Measurements from ENCODE around the gene SEMA3C. TPM values are rescaled to one million over a fixed set of nuclear protein-coding genes. Genes with fewer than 3 reads are reported as not detected.
A peak's percentile ranks its signal among the peaks of the same experiment; 100 is the strongest.

Gene SEMA3C
- total RNA-seq, 1 donor from 2014 or later = 143 TPM

- intact Hi-C loops (cut with DNase I) = no loop called here
- ATAC-seq = no peak
- DNase-seq (ENCODE audit: low spot score) = no peak
Observed at GRCh38 chr7:80896906-80897598, 21.8 kb downstream of the SEMA3C start.

GRCh38 chr7:80895056-80895455 lies 23.8 kb downstream of the SEMA3C start:
- DNase-seq (ENCODE audit: low spot score) = no peak
- intact Hi-C loops (cut with DNase I) = no loop called here
- ATAC-seq = no peak

- ATAC-seq = peak; percentile 24
- DNase-seq (ENCODE audit: low spot score) = no peak
- intact Hi-C loops (cut with DNase I) = no loop called here
Observed at GRCh38 chr7:80891259-80891544, 27.6 kb downstream of the SEMA3C start.

GRCh38 chr7:80890426-80891258 lies 28.2 kb downstream of the SEMA3C start:
- ATAC-seq (peak; percentile 52), DNase-seq (ENCODE audit: low spot score) (no peak)
- intact Hi-C loops (cut with DNase I) = no loop called here

GRCh38 chr7:80889525-80889924 lies 29.3 kb downstream of the SEMA3C start:
- DNase-seq (ENCODE audit: low spot score) (no peak), ATAC-seq (no peak)
- intact Hi-C loops (cut with DNase I) = no loop called here

- intact Hi-C loops (cut with DNase I) = no loop called here
- DNase-seq (ENCODE audit: low spot score) (no peak), ATAC-seq (no peak)
Observed at GRCh38 chr7:80885757-80886156, 33.1 kb downstream of the SEMA3C start.

- intact Hi-C loops (cut with DNase I) = no loop called here
- DNase-seq (ENCODE audit: low spot score) = no peak
- ATAC-seq = no peak
Observed at GRCh38 chr7:80884511-80885195, 34.2 kb downstream of the SEMA3C start.

GRCh38 chr7:80883154-80884025 lies 35.5 kb downstream of the SEMA3C start:
- intact Hi-C loops (cut with DNase I) = no loop called here
- ATAC-seq (peak; percentile 80), DNase-seq (ENCODE audit: low spot score) (no peak)

GRCh38 chr7:80882213-80882801 lies 36.5 kb downstream of the SEMA3C start:
- no peak for ATAC-seq
- DNase-seq (ENCODE audit: low spot score) = no peak
- intact Hi-C loops (cut with DNase I) = no loop called here

GRCh38 chr7:80881351-80881900 lies 37.4 kb downstream of the SEMA3C start:
- no peak for DNase-seq (ENCODE audit: low spot score)
- no peak for ATAC-seq

GRCh38 chr7:80879849-80880248 lies 39.0 kb downstream of the SEMA3C start:
- ATAC-seq (no peak), DNase-seq (ENCODE audit: low spot score) (no peak)
- intact Hi-C loops (cut with DNase I) = no loop called here

More at GRCh38 chr7:80881351-80881900, 37.4 kb downstream of the SEMA3C start:
- intact Hi-C loops (cut with DNase I) = no loop called here

- DNase-seq (ENCODE audit: low spot score) (no peak), ATAC-seq (no peak)
- intact Hi-C loops (cut with DNase I) = no loop called here
Observed at GRCh38 chr7:80876894-80877414, 41.9 kb downstream of the SEMA3C start.

GRCh38 chr7:80875537-80876120 lies 43.2 kb downstream of the SEMA3C start:
- no peak for ATAC-seq
- intact Hi-C loops (cut with DNase I) = no loop called here
- no peak for DNase-seq (ENCODE audit: low spot score)

- DNase-seq (ENCODE audit: low spot score) = no peak
- ATAC-seq = no peak
- intact Hi-C loops (cut with DNase I) = no loop called here
Observed at GRCh38 chr7:80873140-80873539, 45.7 kb downstream of the SEMA3C start.

GRCh38 chr7:80871228-80871627 lies 47.6 kb downstream of the SEMA3C start:
- intact Hi-C loops (cut with DNase I) = no loop called here
- no peak for ATAC-seq

GRCh38 chr7:80870813-80871212 lies 48.0 kb downstream of the SEMA3C start:
- no peak for DNase-seq (ENCODE audit: low spot score)
- ATAC-seq = no peak
- intact Hi-C loops (cut with DNase I) = no loop called here

More at GRCh38 chr7:80871228-80871627, 47.6 kb downstream of the SEMA3C start:
- DNase-seq (ENCODE audit: low spot score) = no peak

- intact Hi-C loops (cut with DNase I) = no loop called here
- DNase-seq (ENCODE audit: low spot score) = no peak
- no peak for ATAC-seq
Observed at GRCh38 chr7:80869821-80870751, 48.8 kb downstream of the SEMA3C start.
